COLO668 (cell line): Measurements from ENCODE around the gene TTLL11.
"Not testable (repeated sequence)": the region's sequence is repeated elsewhere in the genome, so short reads cannot be mapped to it uniquely, and the experiment has no call there.

Experiments
- DNase-seq: peaks from one replicate; lab custom pipeline; 2025; ENCODE audit not compliant: unreplicated experiment; lab: John Stamatoyannopoulos, UW

TTLL11 gene

DNA sequence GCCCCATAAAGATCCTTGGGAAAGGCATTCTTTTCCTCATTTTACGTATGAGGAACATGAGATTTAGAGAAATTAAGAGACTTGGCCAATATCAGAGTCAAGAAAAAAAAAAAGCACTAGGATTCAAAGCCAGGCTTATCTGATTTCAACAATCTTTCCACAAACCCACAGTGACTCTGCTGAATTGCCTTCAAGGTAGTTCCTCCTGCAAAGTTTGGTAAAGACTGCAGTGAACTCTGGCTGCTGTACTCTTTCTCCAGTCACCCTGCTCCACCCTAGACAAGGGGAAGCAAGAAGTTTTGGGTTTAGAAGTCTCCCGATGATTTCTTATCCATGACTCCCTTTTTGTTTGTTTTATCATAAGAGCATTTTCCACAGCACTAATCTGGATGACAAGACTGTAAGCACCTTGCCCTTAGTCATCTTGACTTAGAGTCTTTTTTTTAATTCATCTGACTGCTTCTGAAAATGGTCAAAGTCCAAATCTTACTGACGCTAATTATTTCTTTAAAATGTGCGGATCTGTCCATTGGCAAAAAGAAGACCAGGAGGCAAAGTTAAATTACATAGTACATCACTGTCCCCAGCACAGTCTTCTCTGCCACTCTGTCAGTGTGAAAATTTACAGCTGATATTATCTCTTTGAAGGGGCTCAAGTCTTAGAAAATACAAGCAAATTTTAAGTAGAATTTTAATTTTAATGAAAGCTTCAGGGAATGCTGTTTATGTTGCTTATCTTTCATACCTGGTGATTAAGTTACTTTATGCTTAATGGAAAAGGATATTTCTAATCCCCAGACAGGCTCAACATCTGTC lies 180.1 kb downstream of the TTLL11 start:
- no peak for DNase-seq

DNA sequence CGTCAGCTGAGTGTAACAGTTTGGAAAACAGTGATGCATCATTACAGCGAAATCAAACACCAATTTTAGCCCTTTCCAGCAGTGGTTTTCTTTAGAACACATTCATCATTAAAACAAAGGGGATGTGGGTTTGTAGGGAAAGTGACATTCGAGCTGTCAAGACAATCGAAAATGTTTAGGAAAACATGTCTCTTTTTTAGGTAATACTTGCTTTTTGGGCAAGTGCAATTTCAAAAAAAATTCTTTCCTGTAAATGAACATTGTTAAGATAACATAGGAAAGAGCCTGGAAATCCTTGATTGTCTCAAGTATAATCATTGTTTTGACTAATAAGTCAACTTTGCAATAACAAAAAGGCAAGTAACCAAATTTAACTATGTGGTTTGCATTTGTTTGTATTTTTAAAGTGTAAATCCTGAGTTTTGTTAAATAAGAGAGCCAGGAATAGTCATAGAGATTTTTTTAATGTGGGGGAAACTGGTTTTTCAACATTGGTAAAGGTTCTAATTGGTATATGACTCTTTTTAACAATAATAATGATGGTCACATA lies 182.5 kb downstream of the TTLL11 start:
- no peak for DNase-seq

DNA sequence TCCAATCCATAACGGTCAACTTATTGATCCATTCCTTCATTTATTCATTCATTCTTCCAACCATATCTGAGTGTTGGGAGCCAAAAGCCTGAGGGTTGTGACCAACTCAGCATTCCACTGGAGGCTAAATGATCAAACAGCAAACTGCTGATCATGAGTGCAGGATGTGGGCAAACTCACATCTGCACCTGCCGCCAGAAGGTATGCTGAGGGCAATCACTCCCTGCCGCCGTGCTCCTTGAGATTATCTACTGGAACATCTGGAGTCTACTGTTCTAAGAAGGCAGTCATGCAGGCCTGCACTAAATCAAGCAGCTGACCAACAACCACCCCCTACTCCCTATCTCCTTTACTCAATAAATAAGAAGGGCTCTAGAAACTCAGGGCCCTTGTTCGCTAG lies 184.0 kb downstream of the TTLL11 start:
- DNase-seq = no peak

DNA sequence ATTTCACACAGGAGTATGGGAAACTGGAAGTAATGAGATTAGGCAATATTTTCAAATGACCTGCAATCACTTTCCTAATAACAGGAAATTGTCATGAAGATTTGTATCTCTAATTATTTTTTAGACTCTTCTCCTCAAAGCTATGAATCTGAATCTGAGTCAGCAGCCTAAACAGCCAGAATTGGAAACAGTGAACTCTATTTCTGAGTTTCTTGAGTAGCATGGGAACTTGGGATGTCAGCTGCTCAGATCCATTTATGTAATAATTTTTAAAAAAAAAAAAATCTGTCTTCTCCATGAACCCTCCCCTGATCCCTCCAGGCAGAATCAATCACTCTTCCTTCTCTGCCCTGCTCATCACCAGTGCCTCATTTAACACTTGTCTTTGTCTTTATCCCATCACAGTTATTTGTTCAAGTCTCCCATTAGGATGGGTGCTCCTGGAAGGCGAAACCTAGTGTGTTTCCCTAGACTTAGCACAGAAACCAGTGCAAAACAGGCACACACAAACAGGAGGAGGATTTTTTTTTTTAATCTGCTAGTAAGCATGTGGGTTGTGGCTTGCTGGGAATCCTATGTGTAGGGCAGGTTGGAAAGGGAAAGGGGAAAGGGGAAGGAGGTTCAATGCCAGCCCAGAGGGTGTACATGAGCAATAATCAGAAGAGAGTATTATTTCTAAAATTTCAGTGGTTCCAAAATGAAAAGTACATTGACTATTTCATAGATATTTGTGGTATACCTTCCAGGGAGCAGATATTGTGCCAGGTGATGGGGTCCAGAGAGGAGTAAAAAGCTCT lies 186.8 kb downstream of the TTLL11 start:
- DNase-seq = no peak

DNA sequence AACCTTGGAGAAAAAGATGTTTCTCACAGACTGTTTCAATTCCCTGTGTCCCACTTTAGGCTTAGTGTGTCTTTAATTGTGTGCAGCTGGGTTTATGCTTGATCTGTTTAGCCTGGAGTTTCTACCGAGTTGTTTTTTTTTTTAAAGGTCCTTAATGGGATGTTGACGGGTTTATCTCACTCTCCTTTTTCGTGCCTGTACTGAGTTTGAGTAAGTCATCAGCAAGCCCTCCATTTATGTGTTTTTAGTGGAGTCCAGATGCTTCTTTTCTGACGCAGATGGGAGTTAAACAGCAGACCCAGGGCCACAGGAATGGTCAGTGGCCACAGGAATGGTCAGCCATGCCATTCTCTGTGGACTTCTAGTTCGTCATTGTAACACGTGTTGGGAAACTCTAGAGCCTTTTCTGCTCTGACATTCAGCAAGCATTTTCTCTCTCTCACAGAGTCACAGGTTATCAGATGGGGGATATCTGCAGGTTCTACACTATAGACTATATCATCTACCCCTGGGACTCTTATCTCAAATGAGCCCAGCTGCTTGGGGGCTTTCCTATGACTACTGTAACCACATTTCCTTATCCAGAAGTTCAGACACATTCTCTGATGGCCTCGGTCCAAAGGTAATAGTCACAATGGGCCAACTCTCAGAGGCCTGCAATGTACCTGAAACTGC lies 190.5 kb downstream of the TTLL11 start:
- DNase-seq = no peak

DNA sequence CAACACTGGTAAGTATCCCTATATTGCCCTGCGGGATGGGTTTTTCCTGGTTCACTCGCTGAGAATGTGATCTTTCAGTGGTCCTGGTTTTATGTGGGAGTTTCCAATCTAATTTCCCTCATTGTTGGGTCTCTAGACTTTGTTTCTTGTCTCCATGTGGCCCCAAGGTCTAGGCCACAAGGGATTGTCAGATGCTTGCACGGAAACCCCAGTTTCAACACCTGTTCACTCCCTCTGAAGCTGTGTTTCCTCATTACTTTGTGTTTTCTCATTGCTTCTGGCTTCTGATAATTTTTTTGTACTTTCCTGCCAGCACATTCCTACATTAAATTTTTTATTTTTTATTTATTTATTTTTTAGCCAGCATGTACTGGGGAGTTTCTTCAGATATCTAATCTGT lies 191.5 kb downstream of the TTLL11 start:
- no peak for DNase-seq

DNA sequence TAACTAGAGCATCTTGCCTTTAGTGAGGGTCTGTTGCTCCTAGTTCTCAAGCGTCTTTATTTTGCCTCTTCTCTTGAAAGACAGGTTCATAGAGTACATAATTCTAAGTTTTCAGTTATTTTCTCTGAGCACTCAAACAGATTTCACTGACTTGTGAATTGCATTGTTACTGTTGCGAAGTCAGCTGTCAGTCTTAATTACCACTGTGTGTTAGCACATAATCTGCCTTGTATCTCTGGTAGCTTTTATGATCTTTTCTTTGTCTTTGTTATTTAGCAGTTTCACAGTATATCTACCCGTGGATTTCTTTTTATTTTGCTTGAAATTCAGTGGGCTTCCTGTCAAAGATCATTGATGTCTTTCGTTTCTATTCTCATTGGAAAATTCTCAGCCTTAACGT lies 192.9 kb downstream of the TTLL11 start:
- DNase-seq = no peak

DNA sequence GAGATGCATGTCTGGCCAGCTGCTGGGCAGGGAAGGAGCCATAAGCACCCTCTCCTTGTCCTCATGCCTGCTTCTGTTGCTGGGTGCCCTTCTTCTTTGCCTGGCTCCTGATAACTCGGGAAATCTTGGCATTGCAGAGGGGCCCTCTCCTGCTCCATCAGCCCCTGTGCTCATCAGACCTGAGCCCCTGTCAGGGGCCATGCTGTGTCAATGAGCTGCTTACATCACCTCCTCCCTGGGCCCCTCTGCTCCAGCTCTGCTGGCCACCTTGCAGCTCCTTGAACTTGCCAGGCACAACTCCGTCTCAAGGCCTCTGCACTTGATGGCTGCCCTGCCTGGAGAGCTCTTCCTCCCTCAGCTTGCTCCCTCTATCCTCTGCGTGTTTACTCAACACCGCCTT lies 194.3 kb downstream of the TTLL11 start:
- DNase-seq = no peak

DNA sequence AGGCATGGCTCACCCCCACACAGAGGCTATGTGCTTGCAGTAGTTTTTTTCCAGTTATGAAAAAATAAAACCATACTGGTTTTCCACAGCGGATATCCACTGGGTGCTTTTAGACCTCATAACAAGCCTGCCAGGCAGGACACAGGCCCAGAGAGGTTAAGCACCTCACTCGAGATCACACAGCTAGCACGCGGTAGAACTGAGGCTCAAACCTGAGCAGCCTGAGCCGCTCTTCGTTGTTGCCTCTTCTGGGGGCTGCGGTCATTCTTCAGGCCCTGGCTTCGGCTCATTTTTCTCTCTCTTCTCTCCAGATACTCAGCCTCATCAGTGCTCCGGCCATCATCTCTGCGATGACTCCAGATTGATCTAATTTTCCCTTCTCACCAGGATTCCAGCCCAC lies 196.0 kb downstream of the TTLL11 start:
- DNase-seq = no peak

DNA sequence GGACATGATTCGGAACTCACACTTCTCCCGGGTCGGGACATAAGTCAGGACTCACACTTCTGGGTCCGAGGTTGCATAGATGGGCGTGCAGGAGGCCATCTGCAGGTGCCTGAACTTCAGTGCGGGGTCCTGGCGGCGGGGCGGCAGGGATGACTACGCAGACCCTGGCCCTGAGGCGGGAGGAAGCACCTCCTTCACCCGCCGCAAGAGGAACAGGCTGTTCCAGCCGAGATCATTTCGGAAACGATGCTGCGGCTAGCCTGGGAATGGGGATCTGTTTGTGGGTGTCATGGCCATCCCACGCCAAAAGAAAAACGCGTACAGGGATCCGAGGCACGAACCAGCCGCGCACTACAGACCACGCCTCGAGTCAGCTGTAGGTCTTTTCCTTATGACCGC lies 196.6 kb downstream of the TTLL11 start:
- DNase-seq = no peak

DNA sequence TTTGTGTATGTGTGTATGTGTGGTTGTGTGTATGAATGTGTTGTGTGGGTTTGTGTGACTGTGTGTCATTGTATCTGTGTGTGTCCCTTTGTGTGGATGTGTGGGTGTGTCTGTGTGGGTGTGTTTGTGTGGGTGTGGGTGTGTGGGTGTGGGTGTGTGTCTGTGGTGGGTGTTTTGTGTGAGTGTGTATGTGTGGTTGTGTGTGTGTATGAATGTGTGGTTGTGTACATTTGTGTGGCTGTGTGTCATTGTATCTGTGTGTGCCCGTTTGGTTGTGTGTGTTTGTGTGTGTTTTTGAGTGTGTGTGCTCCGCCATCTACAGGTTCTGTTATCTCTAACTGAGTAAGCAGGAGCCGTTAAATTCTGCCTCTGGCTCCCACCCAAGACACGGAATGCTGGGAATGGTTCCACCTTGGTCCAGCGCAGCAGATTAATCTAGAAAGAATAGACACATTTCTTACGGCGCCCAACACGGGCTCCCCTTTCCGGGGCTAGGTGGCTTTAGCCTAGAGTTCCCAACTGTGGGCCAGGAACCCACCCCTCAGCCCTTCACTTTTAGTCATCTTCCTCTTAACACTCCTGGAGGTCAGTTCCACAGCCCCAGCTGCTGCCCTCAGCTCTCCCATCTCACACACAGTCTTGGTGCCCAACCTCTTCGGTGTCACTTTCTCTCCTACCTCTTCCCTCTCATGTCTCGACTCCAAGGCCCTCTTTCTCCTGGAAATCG lies 197.1 kb downstream of the TTLL11 start:
- DNase-seq = no peak

DNA sequence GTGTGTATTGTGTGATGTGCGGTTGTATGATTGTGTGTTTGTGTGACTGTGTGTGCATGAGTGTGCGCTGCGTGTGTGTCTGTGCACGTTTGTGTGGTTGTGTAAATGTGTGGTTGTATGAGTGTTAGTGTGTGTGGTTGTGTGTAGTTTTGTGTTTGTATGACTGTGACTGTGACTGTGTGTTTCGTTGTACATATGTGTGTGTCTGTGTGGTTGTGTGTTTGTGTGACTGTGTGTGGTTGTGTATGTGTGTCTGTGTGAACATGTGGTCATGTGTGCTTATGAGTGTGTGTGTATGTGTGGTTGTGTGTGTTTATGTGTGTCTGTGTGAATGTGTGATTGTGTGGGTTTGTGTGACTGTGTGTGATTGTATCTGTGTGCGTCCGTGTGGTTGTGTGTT lies 197.8 kb downstream of the TTLL11 start:
- DNase-seq = no peak

DNA sequence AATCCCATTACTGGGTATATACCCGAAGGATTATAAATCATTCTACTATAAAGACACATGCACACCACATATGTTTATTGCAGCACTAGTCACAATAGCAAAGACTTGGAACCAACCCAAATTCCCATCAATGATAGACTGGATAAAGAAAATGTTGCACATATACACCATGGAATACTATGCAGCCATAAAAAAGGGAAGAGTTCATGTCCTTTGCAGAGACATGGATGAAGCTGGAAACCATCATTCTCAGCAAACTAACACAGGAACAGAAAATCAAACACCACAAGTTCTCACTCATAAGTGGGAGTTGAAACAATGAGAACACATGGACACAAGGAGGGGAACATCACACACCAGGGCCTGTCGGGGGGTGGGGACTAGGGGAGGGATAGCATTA lies 198.7 kb downstream of the TTLL11 start:
- DNase-seq = not testable (repeated sequence)

DNA sequence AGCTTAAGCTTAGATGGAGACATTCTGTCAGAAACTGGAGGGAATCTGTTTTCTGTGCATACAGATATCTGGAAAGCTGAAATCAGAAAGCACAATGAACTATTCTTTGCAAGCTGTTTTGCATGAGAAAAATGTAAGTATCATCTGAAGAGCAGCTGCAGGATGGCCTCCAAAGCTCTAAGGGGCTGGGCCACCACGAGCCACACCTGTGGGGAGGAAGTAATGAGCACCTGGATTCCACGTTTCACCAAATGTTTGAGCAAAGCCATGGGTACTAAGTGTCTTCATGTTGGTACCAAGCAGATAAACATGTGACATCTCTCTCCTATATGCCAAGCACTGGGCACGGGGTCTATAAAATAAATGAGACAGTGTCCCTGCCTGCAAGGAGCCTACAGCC lies 199.3 kb downstream of the TTLL11 start:
- no peak for DNase-seq

DNA sequence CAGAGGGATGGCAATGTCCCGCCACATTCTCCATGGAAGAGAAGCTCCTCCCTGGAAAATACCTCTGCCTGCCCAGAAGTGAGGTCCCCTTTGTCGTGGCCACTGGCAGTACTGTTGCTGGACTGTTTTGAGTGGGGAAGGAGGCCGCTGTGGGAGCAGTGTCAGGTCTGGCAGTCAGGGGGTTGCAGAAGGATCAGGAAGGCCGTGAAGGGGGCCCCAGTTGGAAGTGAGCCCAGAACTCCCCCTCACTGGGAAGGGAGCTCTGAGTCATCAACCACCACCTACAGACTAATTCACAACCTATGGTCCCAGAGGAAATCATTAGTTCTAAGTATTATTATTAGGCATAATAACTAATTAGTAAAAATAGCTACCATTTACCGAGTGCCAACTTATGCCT lies 200.4 kb downstream of the TTLL11 start:
- no peak for DNase-seq

DNA sequence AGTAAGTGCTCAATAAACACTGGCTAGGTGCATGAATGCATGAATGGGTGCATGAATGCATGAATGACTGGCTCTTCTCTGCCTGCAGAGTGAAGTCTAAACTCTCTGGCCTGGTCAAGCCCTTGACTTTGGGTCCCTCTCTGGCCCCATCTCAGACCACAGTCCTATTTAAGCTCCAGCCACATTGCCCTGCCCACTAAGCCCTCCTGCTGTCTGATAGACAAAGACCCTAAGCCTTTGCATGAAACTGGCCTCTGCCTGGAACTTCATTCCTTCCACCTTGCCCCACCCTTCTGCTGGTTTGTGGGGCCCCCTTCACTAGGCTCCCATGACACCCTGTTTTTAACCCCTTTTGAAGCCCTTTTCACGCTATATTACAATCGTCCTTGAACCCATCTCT lies 202.4 kb downstream of the TTLL11 start:
- DNase-seq = no peak

DNA sequence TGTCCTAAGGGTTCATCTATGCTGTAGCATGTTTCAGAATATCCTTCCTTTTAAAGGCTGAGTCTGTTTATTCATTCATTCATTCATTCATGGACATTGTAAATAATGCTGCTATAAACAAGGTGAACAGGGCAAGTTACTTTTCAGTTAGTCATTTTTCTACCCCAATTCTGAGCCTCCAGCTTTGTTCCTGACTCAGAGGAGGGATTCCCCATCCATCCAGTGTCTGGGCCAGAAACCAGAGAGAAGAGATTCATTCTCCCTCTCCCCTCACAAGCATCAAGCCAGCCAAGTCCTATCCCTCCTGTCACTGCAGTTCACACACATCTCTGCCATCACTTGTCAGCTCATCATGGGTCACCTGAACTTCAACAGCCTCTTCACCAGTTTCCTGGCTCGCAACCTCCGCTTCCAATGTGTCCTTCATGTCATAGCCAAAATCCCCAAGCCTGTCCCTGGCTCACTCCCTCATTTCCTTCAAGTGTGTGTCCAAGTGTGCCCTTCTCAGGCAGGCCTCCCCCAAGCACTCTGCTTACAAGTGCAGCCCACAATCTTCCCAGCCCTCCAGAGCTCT lies 203.0 kb downstream of the TTLL11 start:
- no peak for DNase-seq

DNA sequence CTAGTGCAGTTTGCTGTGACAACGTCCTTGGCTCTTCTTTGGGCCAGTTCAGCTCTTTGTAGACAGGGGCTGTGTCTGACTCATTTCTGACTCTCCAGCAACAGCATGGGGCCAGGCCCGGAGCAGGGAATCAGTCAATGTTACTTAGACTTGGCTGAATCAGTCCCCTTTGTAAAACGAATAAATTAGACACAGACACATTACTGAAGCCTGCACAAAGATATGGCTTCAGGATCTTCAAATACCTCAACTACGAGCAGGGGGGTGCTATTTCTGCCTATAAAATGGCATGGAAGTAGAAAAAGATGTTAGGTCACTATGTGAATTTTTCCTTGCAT lies 204.7 kb downstream of the TTLL11 start:
- DNase-seq = no peak

DNA sequence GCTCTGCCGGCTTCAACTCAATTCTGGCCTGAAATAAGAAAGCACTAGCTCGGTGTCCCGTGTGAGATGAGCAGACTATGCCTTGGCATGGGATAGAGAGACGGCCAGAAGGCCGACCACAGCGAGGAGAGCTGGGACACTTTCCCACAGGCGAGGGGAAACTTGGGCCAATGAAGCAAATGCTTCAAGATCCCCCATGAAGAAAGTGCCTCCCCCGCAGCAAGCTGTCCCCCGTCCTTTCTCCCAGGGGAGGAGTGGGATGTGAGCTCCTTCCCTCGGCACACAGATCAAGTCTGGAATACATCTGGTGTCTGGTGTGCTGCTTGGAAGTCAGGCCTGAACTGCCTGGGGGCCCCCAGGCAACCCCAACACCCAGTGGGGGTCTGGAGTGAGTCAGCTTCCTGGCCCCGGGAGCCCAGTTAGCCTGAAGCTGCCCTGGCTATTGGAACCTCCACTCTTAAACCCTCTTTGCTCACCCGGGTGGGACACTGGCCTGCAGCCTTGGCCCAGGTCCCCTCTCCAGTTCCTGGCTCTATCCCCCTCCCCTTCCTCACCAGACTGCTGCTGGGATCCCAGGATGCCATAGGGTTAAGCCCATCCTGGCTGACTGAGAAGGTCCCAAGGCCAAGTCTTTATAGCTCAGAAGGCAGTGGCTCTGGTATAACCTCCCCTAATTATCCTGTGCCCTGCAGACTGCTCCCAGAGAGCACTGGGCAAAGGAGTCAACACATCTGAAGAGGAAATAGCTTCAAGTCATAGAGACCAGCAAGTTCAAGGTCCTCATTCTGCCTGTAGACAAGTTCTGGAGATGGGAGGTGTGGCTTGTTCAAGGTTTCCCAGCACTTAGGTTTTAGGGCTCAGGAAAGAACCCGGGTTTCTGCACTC lies 205.3 kb downstream of the TTLL11 start:
- DNase-seq = no peak
